GM18498 (cell line): ENCODE measurements around the gene DOC2B.
"Not testable (repeated sequence)": the region's sequence is repeated elsewhere in the genome, so short reads cannot be mapped to it uniquely, and the experiment has no call there.

Source experiments
- ATAC-seq: cut with Tn5 transposase; IDR thresholded peaks from one replicate; pipeline ENCODE4 v1.9.1; 2021; ENCODE audit warnings: mild to moderate bottlenecking, moderate library complexity; ENCODE audit not compliant: unreplicated experiment

DOC2B gene

DNA sequence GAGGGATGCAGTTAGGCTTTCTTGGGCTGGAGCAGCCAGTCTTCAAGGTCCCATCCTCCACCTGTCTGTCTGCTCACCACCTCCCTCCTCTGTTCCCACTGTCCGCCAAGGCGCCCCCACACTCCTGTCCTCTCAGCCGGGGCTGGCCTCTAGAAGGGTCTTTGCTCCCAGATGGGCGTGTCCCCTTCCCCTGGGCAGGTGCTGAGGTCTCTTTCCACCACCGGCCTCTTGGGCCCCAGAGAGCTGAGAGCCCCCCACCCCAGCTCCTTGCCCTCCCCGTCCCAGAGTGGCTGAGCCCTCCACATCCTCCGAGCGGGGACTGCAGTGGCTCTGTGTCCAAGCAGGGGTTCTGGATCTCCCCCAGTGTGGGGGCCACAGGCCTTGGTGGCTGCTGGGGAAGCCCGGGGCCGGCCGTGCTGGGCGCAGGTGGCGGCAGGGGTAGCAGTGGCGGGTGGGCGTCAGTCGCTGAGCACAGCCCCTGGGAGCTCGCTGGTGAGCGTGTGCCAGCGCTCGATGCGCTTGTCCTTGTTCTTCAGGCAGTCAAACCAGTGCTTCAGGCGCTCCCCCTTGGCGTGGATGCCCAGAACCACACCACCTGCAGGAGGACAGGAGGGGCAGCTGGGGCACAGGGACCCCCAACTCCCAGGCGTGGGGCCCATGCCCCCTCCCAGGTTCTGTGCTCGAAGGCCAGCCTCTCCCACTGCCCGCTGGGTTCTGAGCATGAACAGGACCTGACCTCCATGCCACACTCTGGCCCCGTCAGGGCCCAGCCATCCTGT is 34.3 kb downstream of the DOC2B start:
- ATAC-seq, result no peak

GRCh38 chr17:146546-146945 is 34.9 kb downstream of the DOC2B start:
- no peak for ATAC-seq

- ATAC-seq, result no peak
Measured at GRCh38 chr17:145671-146541, 35.5 kb downstream of the DOC2B start.

DNA sequence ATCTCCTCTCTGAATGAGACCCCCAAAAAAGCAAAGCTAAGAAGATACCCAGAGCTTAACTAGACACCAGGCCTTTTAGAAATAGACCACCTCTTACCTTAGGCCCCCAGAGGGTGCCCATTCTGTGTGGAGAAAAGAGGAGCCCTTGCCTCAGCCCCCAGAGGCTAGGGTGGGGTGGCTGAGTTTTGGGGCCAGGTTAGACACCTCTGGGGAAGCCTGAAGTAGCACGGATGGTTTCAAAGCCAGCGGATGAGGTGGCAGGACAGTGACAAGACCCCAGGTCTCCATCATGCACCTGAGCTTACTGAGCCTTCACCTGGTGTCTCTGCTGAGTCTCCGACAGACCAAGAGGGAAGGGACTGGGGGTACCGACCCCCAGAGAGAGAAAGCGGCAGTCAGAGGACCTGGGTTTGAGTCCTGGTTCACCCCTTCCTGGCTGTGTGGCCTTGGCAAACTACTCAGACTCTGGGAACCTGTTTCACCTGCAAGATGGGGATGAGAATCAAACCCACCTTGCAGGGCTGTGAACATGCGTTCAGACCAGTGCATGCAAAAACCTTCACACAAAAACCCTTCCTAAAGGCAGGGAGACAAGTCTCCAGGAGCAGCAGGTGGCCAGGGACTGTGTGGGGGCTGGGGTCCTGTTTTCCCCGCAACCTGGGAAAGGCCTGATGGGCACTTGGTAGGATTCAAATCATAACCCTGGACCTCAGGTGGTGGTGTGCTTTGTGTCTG is 36.3 kb downstream of the DOC2B start:
- no peak for ATAC-seq

DNA sequence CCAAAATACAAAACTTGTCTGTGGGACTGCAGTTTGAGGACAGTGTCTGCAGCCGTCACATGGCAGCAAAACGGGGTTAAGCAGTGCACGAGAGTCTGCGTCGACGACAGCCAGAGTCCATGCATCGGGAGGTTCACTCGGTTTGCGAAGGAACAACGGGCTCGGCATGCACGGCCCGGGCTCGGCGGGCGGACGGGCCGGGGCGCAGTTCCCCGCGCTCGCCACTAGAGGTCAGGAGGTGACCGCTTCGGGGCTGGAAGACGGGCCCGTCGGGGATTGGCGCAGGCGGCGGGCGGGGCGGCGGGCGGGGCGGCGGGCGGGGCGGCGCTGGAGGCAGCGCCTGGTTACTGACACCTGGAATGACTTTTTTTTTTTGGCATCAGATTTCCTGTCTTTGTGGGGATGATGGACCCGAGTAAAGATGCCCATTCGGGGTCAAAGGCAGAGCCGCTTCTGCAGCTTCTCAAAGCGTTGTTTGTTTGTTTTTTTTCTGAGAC is 37.6 kb downstream of the DOC2B start:
- peak; percentile 53 for ATAC-seq

- ATAC-seq, result no peak
Measured at GRCh38 chr17:142876-143784, 38.3 kb downstream of the DOC2B start.

- no peak for ATAC-seq
Measured at GRCh38 chr17:142102-142661, 39.3 kb downstream of the DOC2B start.

GRCh38 chr17:139401-140205 is 41.8 kb downstream of the DOC2B start:
- ATAC-seq, result not testable (repeated sequence)

DNA sequence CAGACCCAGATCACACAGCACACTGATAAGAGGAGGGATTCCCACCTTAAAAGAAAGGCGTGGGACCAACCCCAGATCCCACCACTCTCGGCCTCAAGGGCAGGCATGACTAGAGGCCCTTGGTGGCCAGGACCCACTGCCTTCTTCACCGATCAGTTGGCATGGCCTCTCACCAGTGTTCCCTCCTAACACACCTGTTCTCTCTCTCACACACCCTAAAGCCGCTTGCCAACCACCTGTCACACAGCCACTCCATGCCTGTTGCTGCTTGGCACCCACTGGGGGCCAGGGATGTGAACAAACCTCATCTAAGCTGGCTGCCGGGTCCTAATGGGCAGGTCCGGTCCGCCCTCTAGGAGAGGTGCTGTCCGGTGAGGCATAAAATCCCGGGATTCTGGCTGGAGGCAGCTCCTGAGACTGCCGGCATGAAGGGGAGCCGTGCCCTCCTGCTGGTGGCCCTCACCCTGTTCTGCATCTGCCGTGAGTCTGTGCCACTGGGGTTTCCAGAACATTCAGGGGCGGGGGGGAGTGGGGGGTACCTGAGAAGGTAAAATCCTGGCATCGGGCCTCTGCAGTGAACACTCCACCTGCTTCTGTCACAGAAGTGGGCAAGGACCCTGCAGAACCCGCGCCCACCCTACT is 44.2 kb downstream of the DOC2B start, which contains the start of gene SCGB1C2:
TSS of gene SCGB1C2 (plus strand) at position 404 of the 642 bp plus-strand sequence. CDS start at position 426, 22 bp downstream.
- ATAC-seq, result not testable (repeated sequence)

- ATAC-seq, result peak; percentile 56
Measured at GRCh38 chr17:136531-136930, 44.9 kb downstream of the DOC2B start.

DNA sequence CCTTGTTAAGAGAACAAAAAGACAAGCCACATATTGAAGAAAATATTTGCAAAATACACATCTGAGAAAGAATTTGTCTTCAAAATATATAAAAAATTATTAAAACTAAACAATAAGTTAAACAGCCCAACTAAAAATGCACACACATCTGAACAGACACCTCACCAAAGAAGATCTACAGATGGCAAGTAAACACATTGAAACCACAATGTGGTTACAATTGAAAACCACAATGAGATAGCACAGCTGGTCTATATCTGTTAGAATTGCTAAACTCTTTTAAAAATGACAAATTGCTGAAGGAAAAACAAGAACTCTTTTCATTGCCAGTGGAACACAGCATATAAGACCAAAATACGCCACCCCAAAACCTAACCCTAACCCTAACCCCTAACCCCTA is 45.6 kb downstream of the DOC2B start:
- ATAC-seq, result not testable (repeated sequence)

GRCh38 chr17:135022-135421 is 46.4 kb downstream of the DOC2B start:
- not testable (repeated sequence) for ATAC-seq

DNA sequence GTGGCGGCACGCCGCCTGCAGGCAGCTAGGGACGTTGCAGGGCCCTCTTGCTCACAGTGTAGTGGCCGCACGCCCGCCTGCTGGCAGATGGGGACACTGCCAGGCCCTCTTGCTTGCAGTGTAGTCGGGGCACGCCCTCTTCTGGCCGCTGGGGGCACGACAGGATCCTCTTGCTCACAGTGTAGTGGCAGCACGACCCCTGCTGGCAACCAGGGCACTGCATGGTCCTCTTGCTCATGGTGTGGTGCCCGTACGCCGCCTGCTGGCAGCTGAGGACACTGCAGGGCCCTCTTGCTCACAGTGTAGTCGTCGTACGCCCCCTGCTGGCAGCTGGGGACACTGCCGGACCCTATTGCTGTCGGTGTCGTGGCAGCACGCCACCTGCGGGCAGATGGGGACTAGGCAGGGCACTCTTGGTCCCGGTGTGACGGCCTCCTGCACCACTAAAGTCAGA is 47.1 kb downstream of the DOC2B start:
- ATAC-seq, result peak; percentile 78

GRCh38 chr17:133932-134331 is 47.5 kb downstream of the DOC2B start:
- not testable (repeated sequence) for ATAC-seq

GRCh38 chr17:118339-118917 is 63.0 kb downstream of the DOC2B start:
- not testable (repeated sequence) for ATAC-seq

- ATAC-seq, result not testable (repeated sequence)
Measured at GRCh38 chr17:113111-113510, 68.3 kb downstream of the DOC2B start.
